ENCODE data around the gene KCNQ1OT1.

KCNQ1OT1 gene

DNA sequence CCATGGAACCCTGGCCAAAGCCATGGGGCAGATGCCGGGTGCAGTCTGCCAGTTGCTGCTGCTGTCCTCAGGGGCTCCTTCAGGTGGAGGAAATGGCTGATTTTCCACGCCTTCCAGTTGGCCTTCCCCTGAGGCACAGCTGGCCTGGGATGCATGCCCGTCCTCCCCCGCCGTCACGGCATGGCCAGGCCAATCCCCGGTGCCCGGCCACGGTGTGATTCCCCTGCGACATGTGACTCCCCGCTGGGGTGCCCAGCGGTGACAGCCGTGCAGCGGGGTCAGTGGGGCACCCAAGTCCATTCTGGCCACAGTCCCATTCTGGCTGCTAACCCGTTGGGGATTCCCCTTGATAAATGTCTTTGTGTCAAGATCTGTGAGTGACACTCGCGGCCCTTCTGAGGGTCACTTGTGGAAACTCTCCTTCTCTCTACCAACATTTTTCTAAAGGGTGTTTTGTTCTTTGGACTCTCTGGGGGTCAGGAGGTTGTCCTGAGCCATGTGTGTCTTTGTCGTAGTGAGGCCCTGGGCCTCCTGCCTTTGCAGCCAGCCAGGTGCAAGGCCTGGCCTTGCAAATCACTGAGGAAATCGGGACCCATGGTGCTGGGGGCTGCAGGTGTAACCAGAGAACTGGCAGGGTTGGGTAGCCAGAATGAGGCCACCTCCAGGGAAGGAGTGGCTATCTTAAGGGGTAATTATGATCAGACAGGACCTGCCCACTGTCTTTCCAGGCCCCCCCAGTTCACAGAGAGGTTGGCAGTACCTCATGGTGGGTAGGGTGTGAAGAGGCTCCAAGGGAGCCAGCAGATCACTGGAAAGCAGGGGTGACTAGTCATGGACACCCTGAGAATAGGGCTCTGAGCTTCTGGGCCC is 37.1 kb downstream of the KCNQ1OT1 start:
- no peak overlapping the region for H3K4me3 ChIP-seq (ENCODE audit: low read depth, low read length)
- in situ Hi-C loops (cut with HindIII; ENCODE audit: low sequenced_read_pairs), result loop anchor here (25.0 kb wide), 1 partner anchor 200 kb away; no protein-coding TSS in a partner anchor
- no peak for DNase-seq (ENCODE audit: low read depth)
- no peak for TF ChIP-seq CTCF (IDR thresholded peaks at IDR 0.05; ENCODE audit: low read depth, low read length, missing control alignments)

- DNase-seq (ENCODE audit: low read depth), result no peak
- TF ChIP-seq CTCF (IDR thresholded peaks at IDR 0.05; ENCODE audit: low read depth, low read length, missing control alignments), result no peak
- no peak overlapping the region for H3K4me3 ChIP-seq (ENCODE audit: low read depth, low read length)
- in situ Hi-C loops (cut with HindIII; ENCODE audit: low sequenced_read_pairs), result loop anchor here (25.0 kb wide), 1 partner anchor 200 kb away; no protein-coding TSS in a partner anchor
Observed at GRCh38 chr11:2662024-2662312, 37.8 kb downstream of the KCNQ1OT1 start.

GRCh38 chr11:2661173-2662023 is 38.4 kb downstream of the KCNQ1OT1 start:
- in situ Hi-C loops (cut with HindIII; ENCODE audit: low sequenced_read_pairs), result loop anchor here (25.0 kb wide), 1 partner anchor 201 kb away; no protein-coding TSS in a partner anchor
- no peak for DNase-seq (ENCODE audit: low read depth)
- no peak overlapping the region for H3K4me3 ChIP-seq (ENCODE audit: low read depth, low read length)
- no peak for TF ChIP-seq CTCF (IDR thresholded peaks at IDR 0.05; ENCODE audit: low read depth, low read length, missing control alignments)

DNA sequence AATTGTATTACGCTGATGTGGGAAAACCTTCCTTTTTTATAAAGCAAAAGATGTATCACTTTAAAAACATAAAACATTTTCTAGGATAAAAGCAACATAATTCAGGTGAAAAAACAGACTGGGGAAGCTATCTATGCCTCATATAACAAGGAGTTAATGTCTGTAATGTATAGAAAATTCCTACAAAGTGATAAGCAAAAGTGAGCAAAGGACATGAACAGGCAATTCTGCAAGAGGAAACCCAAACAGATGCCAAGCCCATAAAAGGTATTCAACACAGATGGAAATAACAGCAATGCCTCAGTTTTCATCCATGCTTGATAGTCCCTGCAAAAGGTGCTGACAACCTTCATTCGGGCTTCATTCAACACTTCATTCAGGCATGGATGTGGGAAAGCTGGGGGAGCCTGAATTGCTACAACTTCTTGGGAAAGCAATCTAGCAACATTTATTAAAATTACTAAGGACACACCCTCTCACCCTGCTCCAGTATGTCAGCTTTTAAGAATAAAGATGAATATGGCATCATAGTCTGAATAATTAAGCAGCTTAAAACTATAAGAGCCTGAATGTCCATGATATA is 39.3 kb downstream of the KCNQ1OT1 start:
- in situ Hi-C loops (cut with HindIII; ENCODE audit: low sequenced_read_pairs), result loop anchor here (25.0 kb wide), 1 partner anchor 202 kb away; no protein-coding TSS in a partner anchor
- DNase-seq (ENCODE audit: low read depth), result no peak
- no peak overlapping the region for H3K4me3 ChIP-seq (ENCODE audit: low read depth, low read length)
- TF ChIP-seq CTCF (IDR thresholded peaks at IDR 0.05; ENCODE audit: low read depth, low read length, missing control alignments), result no peak

DNA sequence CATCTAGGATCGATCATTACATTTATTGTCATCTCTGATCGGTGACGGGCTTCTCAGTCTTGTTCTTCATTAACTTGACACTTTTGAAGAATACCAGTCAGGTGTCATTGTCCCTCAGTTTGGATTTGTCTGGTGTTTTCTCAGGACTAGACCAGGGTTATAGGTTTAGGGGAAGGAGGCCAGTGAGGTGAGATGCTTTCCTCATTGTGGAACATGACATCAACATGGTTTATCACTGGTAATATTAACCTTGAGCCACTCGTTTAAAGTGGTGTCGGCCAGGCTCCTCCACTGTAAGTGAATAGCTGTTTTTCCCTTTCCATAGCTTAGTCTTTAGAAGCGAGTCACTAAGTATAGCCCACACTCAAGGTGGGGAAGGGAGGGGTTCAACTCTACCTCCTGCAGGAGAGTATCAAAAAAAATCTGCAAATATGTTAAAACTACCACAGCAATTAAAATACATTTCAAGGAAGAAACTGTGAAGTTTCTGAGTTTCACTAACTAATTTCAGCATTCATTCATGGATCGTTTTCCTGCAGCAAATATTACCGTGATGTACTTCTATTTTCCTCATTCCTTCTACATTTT is 42.0 kb downstream of the KCNQ1OT1 start:
- DNase-seq (ENCODE audit: low read depth), result no peak
- in situ Hi-C loops (cut with HindIII; ENCODE audit: low sequenced_read_pairs), result loop anchor here (25.0 kb wide), 1 partner anchor 205 kb away; no protein-coding TSS in a partner anchor
- TF ChIP-seq CTCF (IDR thresholded peaks at IDR 0.05; ENCODE audit: low read depth, low read length, missing control alignments), result no peak
- H3K4me3 ChIP-seq (ENCODE audit: low read depth, low read length), result no peak overlapping the region

DNA sequence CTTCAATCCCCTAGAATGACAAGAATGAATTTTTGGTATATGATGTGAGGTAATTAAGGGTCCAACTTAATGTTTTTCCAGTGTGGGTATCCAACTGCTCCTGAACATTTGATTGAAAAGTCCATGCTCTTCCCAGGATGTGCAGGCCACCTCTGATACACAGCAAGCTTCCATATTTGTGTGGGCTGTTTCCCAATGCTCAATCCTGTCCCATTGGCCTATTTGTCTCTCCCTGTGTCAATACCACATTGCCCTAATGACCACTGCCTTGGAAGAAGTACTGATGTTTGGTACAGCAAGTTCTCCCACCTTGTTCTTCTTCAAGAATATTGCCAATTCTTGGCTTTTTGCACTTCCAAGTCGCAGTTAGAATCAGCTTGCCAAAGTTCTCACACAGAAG is 42.9 kb downstream of the KCNQ1OT1 start:
- DNase-seq (ENCODE audit: low read depth), result no peak
- TF ChIP-seq CTCF (IDR thresholded peaks at IDR 0.05; ENCODE audit: low read depth, low read length, missing control alignments), result no peak
- in situ Hi-C loops (cut with HindIII; ENCODE audit: low sequenced_read_pairs), result loop anchor here (25.0 kb wide), 1 partner anchor 205 kb away; no protein-coding TSS in a partner anchor

More for the DNA sequence above, 42.9 kb downstream of the KCNQ1OT1 start:
- no peak overlapping the region for H3K4me3 ChIP-seq (ENCODE audit: low read depth, low read length)
